ENCODE results near the gene IL1RAPL2.

IL1RAPL2 gene

GRCh38 chrX:105273326-105273725, 707.3 kb downstream of the IL1RAPL2 start:
- no peak for DNase-seq (ENCODE audit: low spot score)

GRCh38 chrX:105274091-105274490, 708.1 kb downstream of the IL1RAPL2 start:
- no peak for DNase-seq (ENCODE audit: low spot score)

- no peak for DNase-seq (ENCODE audit: low spot score)
These were observed 711.1 kb downstream of the IL1RAPL2 start for GRCh38 chrX:105277132-105277531.

- DNase-seq (ENCODE audit: low spot score), result no peak
These were observed 716.1 kb downstream of the IL1RAPL2 start for GRCh38 chrX:105282077-105282476.

GRCh38 chrX:105297041-105297440, 731.0 kb downstream of the IL1RAPL2 start:
- no peak for DNase-seq (ENCODE audit: low spot score)

- DNase-seq (ENCODE audit: low spot score), result no peak
These were observed 733.3 kb downstream of the IL1RAPL2 start for GRCh38 chrX:105299286-105299685.

- no peak for DNase-seq (ENCODE audit: low spot score)
These were observed 736.2 kb downstream of the IL1RAPL2 start for GRCh38 chrX:105302246-105302645.

- no peak for DNase-seq (ENCODE audit: low spot score)
These were observed 741.8 kb downstream of the IL1RAPL2 start for GRCh38 chrX:105307762-105308161.

GRCh38 chrX:105313596-105313995, 747.6 kb downstream of the IL1RAPL2 start:
- no peak for DNase-seq (ENCODE audit: low spot score)

GRCh38 chrX:105314458-105314857, 748.5 kb downstream of the IL1RAPL2 start:
- DNase-seq (ENCODE audit: low spot score), result no peak

GRCh38 chrX:105315248-105315647, 749.2 kb downstream of the IL1RAPL2 start:
- no peak for DNase-seq (ENCODE audit: low spot score)

- DNase-seq (ENCODE audit: low spot score), result no peak
These were observed 751.1 kb downstream of the IL1RAPL2 start for GRCh38 chrX:105317117-105317516.

GRCh38 chrX:105323928-105324327, 757.9 kb downstream of the IL1RAPL2 start:
- no peak for DNase-seq (ENCODE audit: low spot score)

GRCh38 chrX:105328773-105329172, 762.8 kb downstream of the IL1RAPL2 start:
- no peak for DNase-seq (ENCODE audit: low spot score)

- DNase-seq (ENCODE audit: low spot score), result no peak
These were observed 765.2 kb downstream of the IL1RAPL2 start for GRCh38 chrX:105331244-105331643.

- no peak for DNase-seq (ENCODE audit: low spot score)
These were observed 781.4 kb downstream of the IL1RAPL2 start for GRCh38 chrX:105347373-105347772.

GRCh38 chrX:105349476-105349875, 783.5 kb downstream of the IL1RAPL2 start:
- no peak for DNase-seq (ENCODE audit: low spot score)

- DNase-seq (ENCODE audit: low spot score), result no peak
These were observed 809.8 kb downstream of the IL1RAPL2 start for GRCh38 chrX:105375816-105376215.

- no peak for DNase-seq (ENCODE audit: low spot score)
These were observed 858.7 kb downstream of the IL1RAPL2 start for GRCh38 chrX:105424729-105425128.

GRCh38 chrX:105451401-105451800, 885.4 kb downstream of the IL1RAPL2 start:
- no peak for DNase-seq (ENCODE audit: low spot score)

GRCh38 chrX:105458846-105459245, 892.8 kb downstream of the IL1RAPL2 start:
- DNase-seq (ENCODE audit: low spot score), result no peak

- no peak for DNase-seq (ENCODE audit: low spot score)
These were observed 894.4 kb downstream of the IL1RAPL2 start for GRCh38 chrX:105460376-105460775.

GRCh38 chrX:105461016-105461415, 895.0 kb downstream of the IL1RAPL2 start:
- DNase-seq (ENCODE audit: low spot score), result no peak

GRCh38 chrX:105462186-105462585, 896.2 kb downstream of the IL1RAPL2 start:
- DNase-seq (ENCODE audit: low spot score), result no peak

GRCh38 chrX:105463473-105463872, 897.5 kb downstream of the IL1RAPL2 start:
- no peak for DNase-seq (ENCODE audit: low spot score)
